A549 (cell line): ENCODE results near the gene TTLL13.

Experiments used
- MAZ ChIP-seq: fragments of 150-350 bp; IDR thresholded peaks from 2 replicates; pipeline ENCODE4 v1.6.1; 2014; ENCODE audit warnings: antibody characterized with exemption, low read depth, low read length, borderline replicate concordance
- USF2 ChIP-seq: fragments of 450-650 bp; IDR thresholded peaks from 2 replicates; pipeline ENCODE4 v1.6.1; 2014; ENCODE audit warnings: antibody characterized with exemption

- no peak for TF ChIP-seq USF2
- no peak for TF ChIP-seq MAZ
Observed at GRCh38 chr15:90227816-90228772, 21.3 kb upstream of the TTLL13 start.
